Muscle layer of duodenum (tissue), 2 donors: ENCODE results near the gene CD109.

Experiments used
- H3K27ac ChIP-seq: one replicate; pipeline ENCODE4 v1.7.0; 2013; ENCODE audit warnings: mild to moderate bottlenecking, low read length
- H3K27me3 ChIP-seq: one replicate; pipeline ENCODE4 v1.7.0; 2013; ENCODE audit warnings: low read depth, mild to moderate bottlenecking, control low read depth, low read length
- H3K36me3 ChIP-seq, 2 donors: one replicate each; pipeline ENCODE4 v1.7.0; 2013; ENCODE audit warnings: low read length in 2 of 2, control low read depth in 1 of 2, mild to moderate bottlenecking in 1 of 2; ENCODE audit not compliant: insufficient read depth in 2 of 2, control insufficient read depth in 1 of 2
- H3K4me1 ChIP-seq, 2 donors: one replicate each; pipeline ENCODE4 v1.7.0; 2013; ENCODE audit warnings: low read length in 2 of 2, mild to moderate bottlenecking in 2 of 2, control low read depth in 1 of 2, moderate library complexity in 1 of 2; ENCODE audit not compliant: insufficient read depth in 2 of 2, control insufficient read depth in 1 of 2
- H3K4me3 ChIP-seq, 2 donors: one replicate each; pipeline ENCODE4 v1.7.0; 2013; ENCODE audit warnings: low read length in 2 of 2, low read depth in 1 of 2, mild to moderate bottlenecking in 1 of 2
- H3K9me3 ChIP-seq, 2 donors: one replicate each; pipeline ENCODE4 v1.7.0; 2013; ENCODE audit warnings: low read length in 2 of 2, control low read depth in 1 of 2, mild to moderate bottlenecking in 1 of 2; ENCODE audit not compliant: control insufficient read depth in 1 of 2
- donor health status: healthy.

The CD109 gene

DNA sequence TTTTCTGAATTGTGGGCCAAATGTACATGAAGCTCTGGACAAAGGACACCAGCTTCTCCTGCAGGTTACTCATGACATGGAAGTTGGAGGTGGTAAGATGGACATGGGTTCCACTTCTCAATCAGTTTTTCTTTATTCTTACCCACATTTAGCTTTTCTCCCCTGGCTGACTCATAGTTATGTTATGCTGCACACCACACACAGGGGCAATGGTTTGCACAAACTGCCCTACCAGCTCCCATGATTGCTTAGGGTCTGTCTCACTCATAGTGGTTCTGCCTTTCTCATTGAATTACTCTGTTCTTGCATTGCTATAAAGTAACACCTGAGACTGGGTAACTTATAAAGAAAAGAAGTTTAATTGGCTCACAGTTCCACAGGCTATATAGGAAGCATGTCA lies 4.5 kb upstream of the CD109 start:
- H3K27me3 ChIP-seq: no peaks in the 10 kb centered on the region
- H3K9me3 ChIP-seq: no peaks in the 10 kb centered on the region
- H3K4me1 ChIP-seq: peaks cover 0 to 1% of the 10 kb centered on the region in 2 donors
- peaks cover 0 to 3% of the 10 kb centered on the region in 2 donors for H3K36me3 ChIP-seq
- H3K27ac ChIP-seq: no peak overlapping the region
- H3K4me3 ChIP-seq: no peak overlapping the region

DNA sequence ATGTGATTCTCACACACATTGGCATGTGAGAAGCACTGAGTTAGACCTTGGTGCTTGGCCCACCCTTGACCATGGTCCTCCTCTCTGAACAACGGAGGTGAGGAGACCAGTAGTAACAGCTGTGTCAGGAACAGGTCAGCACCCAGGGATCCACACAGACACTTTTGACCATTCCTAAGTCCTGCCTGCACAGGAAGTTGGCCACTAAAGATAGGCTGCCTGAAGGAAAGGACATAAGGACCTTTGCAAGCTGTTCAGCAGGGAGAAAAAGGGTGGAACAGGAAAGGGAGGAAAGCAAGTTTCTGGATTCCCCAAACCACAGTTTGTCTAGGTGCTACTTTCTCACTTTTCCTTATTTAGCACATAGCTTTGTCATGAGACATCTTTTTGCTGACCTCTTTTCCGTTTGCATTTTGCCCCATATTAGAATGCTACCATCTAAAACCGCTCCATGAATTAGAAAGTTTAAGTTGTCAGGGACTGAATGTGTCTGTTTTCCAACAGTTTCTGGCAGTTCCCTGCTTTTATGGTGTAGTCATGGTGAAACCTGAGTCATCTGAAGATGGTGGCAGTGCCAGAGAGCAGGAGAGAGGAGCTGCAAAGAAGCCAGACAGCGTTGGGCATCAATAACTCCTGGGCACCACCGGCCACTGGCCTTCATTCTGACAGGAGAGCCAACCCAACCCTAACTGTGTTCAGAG lies 1.1 kb upstream of the CD109 start:
- Histone ChIP-seq H3K4me3 (peak overlapping the region; percentile 69 to 79), H3K9me3 (no peaks in the 10 kb centered on the region), H3K27me3 (no peaks in the 10 kb centered on the region), H3K4me1 (peaks cover 0 to 15% of the 10 kb centered on the region in 2 donors), H3K36me3 (peaks cover 0 to 5% of the 10 kb centered on the region in 2 donors), H3K27ac (no peak overlapping the region)

DNA sequence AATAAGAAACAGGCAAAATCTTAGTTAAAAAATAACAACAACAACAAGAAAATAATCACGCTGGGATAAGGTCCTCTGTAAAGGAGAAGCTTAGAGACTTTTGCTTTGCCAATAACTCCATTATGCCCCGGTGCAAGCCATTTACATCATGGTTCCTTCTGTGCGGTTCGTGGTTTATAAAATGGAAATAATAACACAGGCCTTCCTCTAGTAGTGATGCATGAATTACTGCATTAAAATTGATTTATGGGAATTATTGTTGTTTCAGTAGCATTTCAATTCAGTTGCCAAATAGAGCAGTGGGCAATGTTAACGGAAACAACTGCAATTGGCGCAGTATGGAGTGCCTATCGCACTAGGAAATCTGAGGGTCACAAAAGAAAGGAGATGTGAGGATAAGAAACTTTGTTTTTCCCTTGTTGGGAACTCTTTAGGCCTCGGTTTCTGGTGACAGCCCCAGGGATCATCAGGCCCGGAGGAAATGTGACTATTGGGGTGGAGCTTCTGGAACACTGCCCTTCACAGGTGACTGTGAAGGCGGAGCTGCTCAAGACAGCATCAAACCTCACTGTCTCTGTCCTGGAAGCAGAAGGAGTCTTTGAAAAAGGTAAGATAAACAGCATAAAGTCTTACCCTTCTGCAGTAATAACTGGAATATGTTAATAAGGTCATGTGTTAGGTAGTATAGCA lies 1.1 kb downstream of the CD109 start:
- Histone ChIP-seq H3K4me1 (peaks cover 0 to 15% of the 10 kb centered on the region in 2 donors), H3K9me3 (no peaks in the 10 kb centered on the region), H3K36me3 (peaks cover 0 to 5% of the 10 kb centered on the region in 2 donors), H3K27ac (no peak overlapping the region), H3K27me3 (no peaks in the 10 kb centered on the region), H3K4me3 (peak overlapping the region; percentile 69 to 79)

DNA sequence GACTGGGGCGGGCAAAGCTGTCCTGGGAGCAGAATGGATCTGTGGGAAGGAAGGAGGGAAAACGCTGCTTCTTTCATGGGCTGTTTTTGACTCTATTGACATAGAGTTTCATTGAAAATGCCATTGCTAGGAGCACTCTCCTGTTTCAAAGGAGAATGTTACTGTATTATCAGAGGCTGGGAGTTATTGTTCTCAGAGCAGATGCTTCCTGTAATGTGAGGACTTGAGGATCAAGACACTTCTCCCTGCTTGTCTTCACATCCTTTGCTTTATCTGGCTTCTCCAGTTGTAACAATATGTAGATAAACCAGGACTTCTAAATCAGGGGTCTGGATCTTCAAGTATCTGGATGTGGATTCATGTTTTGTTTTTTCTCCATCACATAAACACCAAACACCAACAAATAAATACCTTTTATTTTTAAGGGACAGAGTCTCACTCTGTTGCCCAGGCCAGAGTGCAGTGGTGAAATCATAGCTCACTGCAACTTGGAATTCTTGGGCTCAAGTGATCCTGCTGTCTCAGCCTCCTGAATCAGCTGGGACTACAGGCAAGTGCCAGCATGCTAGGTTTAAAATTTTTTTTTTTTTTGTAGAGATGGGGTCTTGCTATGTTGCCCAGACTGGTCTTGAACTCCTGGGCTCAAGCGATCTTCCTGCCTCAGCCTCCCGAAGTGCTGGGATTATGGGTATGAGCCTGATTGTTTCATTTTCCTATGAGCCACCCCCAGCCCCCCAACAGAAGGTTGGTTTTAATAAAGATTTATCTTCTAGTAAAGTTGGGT lies 3.9 kb downstream of the CD109 start:
- Histone ChIP-seq H3K4me3 (no peak overlapping the region), H3K27ac (no peak overlapping the region), H3K36me3 (peaks cover 0 to 9% of the 10 kb centered on the region in 2 donors), H3K27me3 (no peaks in the 10 kb centered on the region), H3K9me3 (no peaks in the 10 kb centered on the region), H3K4me1 (peaks cover 0 to 15% of the 10 kb centered on the region in 2 donors)

DNA sequence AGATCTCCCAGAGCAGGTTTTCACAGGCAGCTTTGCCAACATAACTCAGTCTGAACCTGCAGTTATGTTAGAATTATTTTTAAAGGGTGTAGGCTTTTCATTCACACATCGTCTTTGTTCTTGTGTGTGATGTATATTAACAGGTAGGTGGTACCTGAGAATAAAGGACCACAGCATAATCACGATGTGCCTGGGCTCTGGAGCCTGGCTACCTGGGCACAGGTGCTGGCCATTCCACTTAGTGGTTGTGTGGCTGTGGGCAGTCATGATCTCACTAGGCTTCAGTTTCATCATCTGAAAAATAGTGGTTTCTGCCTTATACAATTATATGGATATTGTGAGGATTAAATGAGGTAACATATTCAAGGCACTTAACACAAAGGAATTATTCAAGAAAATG lies 6.4 kb downstream of the CD109 start:
- Histone ChIP-seq H3K4me1 (peaks cover 0 to 4% of the 10 kb centered on the region in 2 donors), H3K27me3 (no peaks in the 10 kb centered on the region), H3K9me3 (no peaks in the 10 kb centered on the region), H3K4me3 (no peak overlapping the region), H3K27ac (no peak overlapping the region), H3K36me3 (peaks cover 0 to 5% of the 10 kb centered on the region in 2 donors)

DNA sequence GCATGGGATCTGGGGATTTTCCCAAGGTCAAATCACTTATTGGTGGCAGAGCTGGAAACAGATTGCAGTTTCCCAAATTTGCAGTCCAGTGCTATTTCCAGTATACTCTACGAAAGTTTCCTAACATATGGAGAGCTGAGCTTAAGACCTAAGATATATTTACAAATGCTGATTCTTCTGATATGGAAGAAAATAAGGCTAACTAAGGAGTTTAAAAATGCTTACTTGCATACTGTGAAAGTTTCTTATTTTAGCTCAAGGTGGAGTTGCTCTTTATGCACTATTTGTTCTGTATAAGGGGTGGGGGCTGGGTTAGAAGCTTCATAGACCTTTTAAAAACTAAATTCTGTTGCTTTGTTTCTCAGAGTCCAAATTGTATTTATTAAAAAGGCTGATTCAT lies 7.5 kb downstream of the CD109 start:
- Histone ChIP-seq H3K4me3 (no peak overlapping the region), H3K27me3 (no peaks in the 10 kb centered on the region), H3K27ac (no peak overlapping the region), H3K4me1 (no peaks in the 10 kb centered on the region), H3K36me3 (peaks cover 0 to 5% of the 10 kb centered on the region in 2 donors), H3K9me3 (no peaks in the 10 kb centered on the region)

DNA sequence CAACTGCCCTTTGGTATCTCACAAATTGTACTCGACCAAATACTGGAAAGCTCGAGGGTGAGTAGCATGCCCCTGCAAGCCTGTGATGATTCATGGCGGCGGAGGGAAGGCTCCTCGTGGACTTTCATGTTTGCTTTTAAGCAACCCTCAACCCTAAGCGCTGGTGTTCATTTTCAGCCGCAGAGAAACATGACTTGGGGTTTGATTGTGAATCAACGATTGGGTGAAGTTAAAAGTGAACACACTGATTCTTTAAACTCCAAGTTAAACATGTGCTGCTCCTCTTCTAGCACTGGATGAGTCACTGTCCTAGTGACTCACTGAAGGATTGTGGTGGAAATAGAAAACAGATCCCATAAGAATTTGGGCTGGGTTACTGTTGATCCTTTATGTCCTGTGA lies 8.3 kb downstream of the CD109 start:
- Histone ChIP-seq H3K4me1 (no peaks in the 10 kb centered on the region), H3K27me3 (no peaks in the 10 kb centered on the region), H3K9me3 (no peaks in the 10 kb centered on the region), H3K36me3 (peaks cover 0 to 5% of the 10 kb centered on the region in 2 donors), H3K27ac (peak overlapping the region; percentile 66), H3K4me3 (no peak overlapping the region)

DNA sequence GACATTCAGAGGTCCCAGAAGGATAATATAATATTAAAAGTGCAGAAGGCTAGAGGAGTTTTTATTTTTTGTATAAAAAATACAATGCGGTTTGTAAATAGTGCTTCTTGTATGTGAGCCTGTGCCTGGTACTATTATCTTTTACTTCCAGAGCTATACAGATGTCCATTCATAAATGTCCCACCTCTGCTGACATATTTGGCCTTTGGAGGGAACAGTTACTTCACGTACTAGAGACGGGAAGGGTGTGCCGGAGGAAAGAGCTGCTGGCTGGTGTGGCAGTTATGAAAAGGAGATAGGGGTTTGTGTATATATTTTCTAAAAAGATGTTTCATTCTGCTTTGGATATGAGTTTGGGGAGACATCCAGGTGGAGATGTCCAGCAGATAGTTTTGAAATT lies 8.8 kb downstream of the CD109 start:
- no peaks in the 10 kb centered on the region for H3K9me3 ChIP-seq
- H3K4me3 ChIP-seq: no peak overlapping the region
- H3K4me1 ChIP-seq: no peaks in the 10 kb centered on the region
- H3K36me3 ChIP-seq: peaks cover 0 to 5% of the 10 kb centered on the region in 2 donors
- H3K27ac ChIP-seq: peak overlapping the region; percentile 66
- H3K27me3 ChIP-seq: no peaks in the 10 kb centered on the region

DNA sequence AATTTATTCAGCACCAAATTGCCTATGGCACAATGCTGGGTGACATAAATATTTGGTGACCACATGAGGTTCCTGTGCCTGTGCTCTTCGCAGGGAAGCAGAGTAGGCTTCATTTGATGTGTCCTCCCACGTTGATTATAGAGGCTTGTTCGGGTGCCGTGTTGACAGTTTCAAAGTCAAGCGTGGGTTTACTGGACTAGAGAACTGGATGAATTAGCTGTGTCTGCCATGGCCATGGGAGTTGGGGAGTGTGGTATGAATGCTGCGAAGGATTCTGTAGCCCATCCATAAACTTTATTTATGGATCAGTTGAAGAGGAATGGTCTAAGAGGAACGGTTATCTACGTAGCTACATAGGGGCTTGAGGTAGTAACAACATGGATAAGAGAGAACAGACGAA lies 11.0 kb downstream of the CD109 start:
- Histone ChIP-seq H3K4me1 (peaks cover 0 to 5% of the 10 kb centered on the region in 2 donors), H3K36me3 (peaks cover 0 to 5% of the 10 kb centered on the region in 2 donors), H3K27me3 (no peaks in the 10 kb centered on the region), H3K27ac (no peak overlapping the region), H3K9me3 (no peaks in the 10 kb centered on the region), H3K4me3 (no peak overlapping the region)

DNA sequence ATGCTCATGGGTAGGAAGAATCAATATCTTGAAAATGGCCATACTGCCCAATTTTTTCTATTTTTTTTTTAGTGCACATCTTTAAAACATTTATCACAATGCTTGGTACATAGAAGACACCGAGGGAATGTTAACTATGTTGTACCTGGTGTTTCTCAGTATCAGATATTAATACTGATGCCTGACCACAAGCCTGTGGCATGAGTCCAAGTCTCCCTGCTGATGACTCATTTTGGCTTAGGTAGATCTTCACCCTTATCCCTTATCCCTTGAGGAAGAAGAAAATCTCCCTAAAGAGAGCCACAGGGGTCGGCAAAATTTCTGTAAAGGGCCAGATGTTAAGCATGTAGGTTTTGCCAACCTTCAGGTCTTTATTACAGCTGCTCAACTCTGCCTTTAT lies 14.5 kb downstream of the CD109 start:
- H3K4me1 ChIP-seq: peaks cover 0 to 10% of the 10 kb centered on the region in 2 donors
- H3K36me3 ChIP-seq: no peaks in the 10 kb centered on the region
- no peak overlapping the region for H3K27ac ChIP-seq
- no peak overlapping the region for H3K4me3 ChIP-seq
- H3K27me3 ChIP-seq: no peaks in the 10 kb centered on the region
- no peaks in the 10 kb centered on the region for H3K9me3 ChIP-seq

DNA sequence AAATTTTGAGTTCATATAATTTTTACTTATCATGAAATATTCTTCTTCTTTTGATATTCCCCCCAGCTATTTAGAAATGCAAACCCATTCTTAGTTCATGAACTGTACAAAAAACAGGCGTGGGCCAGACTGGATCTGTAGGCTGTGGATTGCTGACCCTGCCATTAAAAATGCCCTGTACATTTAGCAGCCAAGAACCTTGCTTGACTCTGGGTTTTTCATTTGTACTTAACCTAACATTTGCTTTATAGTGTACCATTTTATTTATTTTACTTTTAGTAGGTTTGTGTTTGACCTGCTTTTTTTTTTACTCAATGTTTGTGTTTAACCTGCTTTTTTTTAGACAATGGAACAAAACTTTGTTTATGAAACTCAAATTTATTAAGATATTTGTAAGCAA lies 14.9 kb downstream of the CD109 start:
- Histone ChIP-seq H3K9me3 (no peaks in the 10 kb centered on the region), H3K4me1 (peaks cover 0 to 10% of the 10 kb centered on the region in 2 donors), H3K4me3 (no peak overlapping the region), H3K27me3 (no peaks in the 10 kb centered on the region), H3K27ac (no peak overlapping the region), H3K36me3 (no peaks in the 10 kb centered on the region)
